ENCODE measurements around the gene APOBEC3B. TPM values are rescaled to one million over a fixed set of nuclear protein-coding genes. Genes with fewer than 3 reads are reported as not detected.

APOBEC3B gene
- total and polyA plus RNA-seq, 9 of the 15 experiments (the other 6 are each of a cell fraction or from before 2014, with no cell fraction given), result 5.9 to 166 (median 43.2) TPM

DNA sequence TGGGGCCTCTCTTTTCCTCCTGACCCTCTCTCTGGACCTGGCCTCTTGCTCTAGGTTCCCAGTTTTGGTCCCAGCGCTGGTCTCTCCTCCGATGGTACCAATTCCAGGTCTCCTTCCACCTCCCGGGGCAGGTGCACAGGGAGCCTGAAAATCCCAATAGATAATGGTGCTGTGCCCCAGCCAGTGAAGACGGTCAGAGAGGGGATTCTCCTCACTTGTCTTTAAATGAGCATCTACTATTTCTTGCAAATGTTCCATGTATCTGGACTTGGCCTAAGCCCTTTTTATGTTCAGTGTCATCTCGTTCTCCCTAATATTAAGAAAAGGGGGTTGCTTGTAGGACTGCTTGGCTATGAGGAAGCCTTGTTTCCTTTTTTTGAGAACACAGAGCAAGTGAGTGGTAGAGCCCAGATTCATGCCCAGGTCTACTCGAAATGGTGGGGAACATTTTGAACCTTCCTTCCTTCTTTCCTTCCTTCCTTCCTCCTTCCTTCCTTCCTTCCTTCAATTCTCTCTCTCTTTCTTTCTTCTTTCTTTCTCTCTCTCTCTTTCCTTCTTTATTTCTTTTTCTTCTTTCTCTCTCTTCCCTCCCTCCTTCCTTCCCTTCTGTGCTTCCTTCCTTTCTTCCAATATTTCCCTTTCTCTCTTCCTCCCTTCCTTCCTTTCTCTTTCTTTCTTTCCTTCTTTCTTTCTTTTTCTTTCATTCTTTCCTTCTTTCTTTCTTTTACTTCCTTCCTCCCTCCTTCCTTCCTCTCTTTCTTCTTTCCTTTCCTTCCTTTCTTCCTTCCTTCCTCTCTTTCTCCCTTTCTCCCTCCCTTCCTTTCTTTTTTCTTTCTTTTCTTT lies 24.1 kb upstream of the APOBEC3B start:
- no peak for ATAC-seq
- H3K79me2 ChIP-seq (ENCODE audit: control insufficient read depth, insufficient read depth, low read length), result no peaks in the 10 kb centered on the region
- POLR2A ChIA-PET, result no interaction called here
- no TSS peak for BruUV-seq (replicated peaks)
- no peaks in the 10 kb centered on the region for H3K9me1 ChIP-seq (ENCODE audit: control insufficient read depth, insufficient read depth, low read length)
- no peak for DNase-seq (ENCODE audit: extremely low read depth in 1 of 4, low spot score in 3 of 4)
- H3K4me2 ChIP-seq (ENCODE audit: insufficient read depth, low read length), result no peak overlapping the region
- H2AFZ ChIP-seq (ENCODE audit: low read depth, low read length), result no peak overlapping the region
- no peaks in the 10 kb centered on the region for H3K36me3 ChIP-seq (ENCODE audit: control insufficient read depth, insufficient read depth, low read length)
- no peak overlapping the region for H3K4me3 ChIP-seq
- no peak for TF ChIP-seq SMAD2 (IDR thresholded peaks at IDR 0.05; ENCODE audit: low read depth, low read length)
- peak; percentile 82; the same call in 1 of the 2 replicates for TF ChIP-seq ZBTB2 (IDR thresholded peaks at IDR 0.05)
- TF ChIP-seq ZNF512 (tag; IDR thresholded peaks at IDR 0.05), result peak; percentile 99
- H4K20me1 ChIP-seq (replicated peaks; ENCODE audit: control insufficient read depth, insufficient read depth, low read length), result no peaks in the 10 kb centered on the region
- no peak overlapping the region for H3K9ac ChIP-seq (ENCODE audit: insufficient read depth in 1 of 2, low read depth in 2 of 2, low read length in 2 of 2)
- peaks cover 0 to 11% of the 10 kb centered on the region in 2 experiments; a peak in 2 of 5 replicates for H3K27me3 ChIP-seq (ENCODE audit: control insufficient read depth in 2 of 2, insufficient read depth in 2 of 2, low read length in 2 of 2)
- peaks cover 0 to 3% of the 10 kb centered on the region in 2 experiments; a peak in 3 of 5 replicates for H3K4me1 ChIP-seq (replicated peaks in 1 of 2; ENCODE audit: control insufficient read depth in 2 of 2, insufficient read depth in 2 of 2, low read length in 2 of 2)
- WGBS (ENCODE audit: insufficient coverage, low coverage, missing lambda C conversion rate), result 2% methylated on average over 6 of the region's 6 CpGs
- no peak overlapping the region for H3K27ac ChIP-seq (ENCODE audit: extremely low read depth, low read depth, low read length)
- intact Hi-C loops (cut with micrococcal nuclease), result no loop called here
- H3K9me3 ChIP-seq (replicated peaks; ENCODE audit: control insufficient read depth, insufficient read depth, low read depth, low read length), result no peaks in the 10 kb centered on the region
- no peak for FAIRE-seq
- in situ Hi-C loops (cut with MboI), result no loop called here
- CTCF ChIA-PET (ENCODE audit: low intra/inter-chr PET ratio), result no interaction called here

All from K562 (cell line).